Left ventricle myocardium inferior (tissue), 1 donor: ENCODE results near the gene ERVFRD-1. TPM values are rescaled to one million over a fixed set of nuclear protein-coding genes. Genes with fewer than 3 reads are reported as not detected.

Experiments used
- DNase-seq: peaks from one replicate; pipeline ENCODE4 v3.0.0-alpha.2; 2020
- H3K27ac ChIP-seq: fragments of 200-600 bp; replicated peaks from 2 replicates; pipeline ENCODE4 v1.8.0; 2021
- H3K27me3 ChIP-seq: fragments of 200-600 bp; 2 replicates; pipeline ENCODE4 v1.8.0; 2021; ENCODE audit warnings: low read depth
- H3K36me3 ChIP-seq: fragments of 200-600 bp; 2 replicates; pipeline ENCODE4 v1.8.0; 2021
- H3K4me1 ChIP-seq: fragments of 200-600 bp; 2 replicates; pipeline ENCODE4 v1.8.0; 2021
- H3K4me3 ChIP-seq: fragments of 200-600 bp; 2 replicates; pipeline ENCODE4 v1.8.0; 2021; ENCODE audit warnings: mild to moderate bottlenecking, moderate library complexity
- H3K9me3 ChIP-seq: fragments of 200-600 bp; replicated peaks from 2 replicates; pipeline ENCODE4 v1.8.0; 2021
- intact Hi-C: fragments of 100-400 bp; cut with micrococcal nuclease; formaldehyde crosslinking; loops from one replicate; pipeline ENCODE4 v1.11.0; 2022
- total RNA-seq: library from RNA; stranded (reverse); fragmentation: NEBNext Ultra II Directional; extraction: Animal tissue kit (Norgen Biotek cat#: 25700); gene quantifications from one replicate; pipeline ENCODE4 v1.2.1, GENCODE V29; 2021
- TF ChIP-seq, protein P1 (sequence below): fragments of 200-600 bp; IDR thresholded peaks from 2 replicates; pipeline ENCODE4 v1.8.0; 2021; ENCODE audit warnings: antibody characterized with exemption, mild to moderate bottlenecking, borderline replicate concordance
- donor health status: DM: no; HTN: yes; CAD: no; lungs with severe emphysema.

ERVFRD-1 gene
- total RNA-seq, 1 donor from 2014 or later: not detected

DNA sequence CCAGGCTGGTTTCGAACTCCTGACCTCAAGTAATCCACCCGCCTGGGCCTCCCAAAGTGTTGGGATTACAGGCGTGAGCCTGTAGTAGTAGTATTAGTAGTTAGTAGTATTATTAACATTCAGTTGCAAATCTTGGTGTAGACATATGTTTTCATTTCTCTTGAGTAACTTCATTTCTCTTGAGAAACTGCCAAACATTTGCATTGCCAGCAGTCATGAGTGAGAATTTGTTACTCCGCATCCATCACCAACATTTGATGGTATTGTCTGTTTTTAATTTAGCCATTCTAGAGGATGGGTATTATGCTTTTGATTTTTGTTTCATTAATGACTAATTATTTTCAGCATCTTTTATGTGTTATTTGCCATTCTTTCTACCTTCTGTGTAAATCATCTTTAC, 1.5 kb upstream of the ERVFRD-1 start:
- Histone ChIP-seq H3K27ac (no peak overlapping the region), H3K9me3 (no peaks in the 10 kb centered on the region), H3K4me1 (peaks cover 10% of the 10 kb centered on the region), H3K4me3 (no peak overlapping the region), H3K27me3 (no peaks in the 10 kb centered on the region), H3K36me3 (no peaks in the 10 kb centered on the region)
- DNase-seq: no peak
- TF ChIP-seq, protein P1, sequence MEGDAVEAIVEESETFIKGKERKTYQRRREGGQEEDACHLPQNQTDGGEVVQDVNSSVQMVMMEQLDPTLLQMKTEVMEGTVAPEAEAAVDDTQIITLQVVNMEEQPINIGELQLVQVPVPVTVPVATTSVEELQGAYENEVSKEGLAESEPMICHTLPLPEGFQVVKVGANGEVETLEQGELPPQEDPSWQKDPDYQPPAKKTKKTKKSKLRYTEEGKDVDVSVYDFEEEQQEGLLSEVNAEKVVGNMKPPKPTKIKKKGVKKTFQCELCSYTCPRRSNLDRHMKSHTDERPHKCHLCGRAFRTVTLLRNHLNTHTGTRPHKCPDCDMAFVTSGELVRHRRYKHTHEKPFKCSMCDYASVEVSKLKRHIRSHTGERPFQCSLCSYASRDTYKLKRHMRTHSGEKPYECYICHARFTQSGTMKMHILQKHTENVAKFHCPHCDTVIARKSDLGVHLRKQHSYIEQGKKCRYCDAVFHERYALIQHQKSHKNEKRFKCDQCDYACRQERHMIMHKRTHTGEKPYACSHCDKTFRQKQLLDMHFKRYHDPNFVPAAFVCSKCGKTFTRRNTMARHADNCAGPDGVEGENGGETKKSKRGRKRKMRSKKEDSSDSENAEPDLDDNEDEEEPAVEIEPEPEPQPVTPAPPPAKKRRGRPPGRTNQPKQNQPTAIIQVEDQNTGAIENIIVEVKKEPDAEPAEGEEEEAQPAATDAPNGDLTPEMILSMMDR: no peak
- intact Hi-C loops: no loop called here

DNA sequence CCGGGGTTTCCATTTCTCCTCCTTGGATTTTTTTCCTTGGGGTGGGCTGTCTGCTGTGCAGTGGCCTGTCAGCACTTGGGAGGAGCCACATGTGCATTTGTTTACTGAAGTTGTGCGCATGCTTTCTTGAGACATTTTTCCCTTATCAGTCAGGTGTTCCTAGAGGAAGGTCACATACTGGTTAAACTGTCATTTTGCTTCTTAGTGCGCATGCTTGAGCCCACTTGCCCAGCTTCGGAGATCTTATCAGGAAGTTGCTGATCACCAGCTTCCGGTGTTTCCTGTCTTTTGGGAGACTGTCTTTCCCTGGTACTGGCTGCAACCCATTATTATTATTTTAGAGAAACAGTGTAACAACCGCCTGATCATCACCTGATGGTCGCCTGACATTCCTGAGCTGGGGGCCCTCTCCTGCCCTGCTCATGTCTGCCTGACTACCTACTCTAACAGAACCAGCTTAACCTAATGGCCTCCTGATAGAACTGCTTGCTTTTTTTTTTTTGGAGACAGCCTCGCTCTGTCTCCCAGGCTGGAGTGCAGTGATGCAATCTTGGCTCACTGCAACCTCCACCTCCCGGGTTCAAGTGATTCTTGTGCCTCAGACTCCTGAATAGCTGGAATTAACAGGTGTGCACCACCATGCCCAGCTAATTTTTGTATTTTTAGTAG, 378 bp upstream of the ERVFRD-1 start:
- no peaks in the 10 kb centered on the region for H3K27me3 ChIP-seq
- DNase-seq: no peak
- H3K4me3 ChIP-seq: no peak overlapping the region
- no peaks in the 10 kb centered on the region for H3K9me3 ChIP-seq
- H3K4me1 ChIP-seq: peaks cover 10% of the 10 kb centered on the region
- no peak overlapping the region for H3K27ac ChIP-seq
- TF ChIP-seq, protein P1: no peak
- intact Hi-C loops: no loop called here
- no peaks in the 10 kb centered on the region for H3K36me3 ChIP-seq

DNA sequence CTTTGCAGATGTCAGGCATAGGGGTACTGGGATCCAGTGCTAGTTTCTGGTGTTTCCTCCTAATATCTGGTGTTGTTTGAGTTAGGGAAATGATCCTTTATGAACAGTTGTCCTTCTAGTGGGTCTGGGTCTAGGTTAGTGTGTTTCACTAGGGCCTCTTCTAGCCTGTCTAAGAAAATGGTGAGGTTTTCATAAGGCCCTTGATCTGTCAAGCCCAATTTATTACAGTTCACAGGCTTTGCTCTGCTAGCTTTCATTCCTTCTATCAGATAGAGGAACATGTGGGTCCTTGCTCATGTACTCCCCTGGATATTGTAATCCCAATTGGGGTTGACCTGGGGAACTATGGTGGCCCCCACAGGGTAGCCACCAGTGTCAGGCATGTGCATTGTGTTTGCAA, 2.8 kb downstream of the ERVFRD-1 start:
- H3K27ac ChIP-seq: no peak overlapping the region
- DNase-seq: no peak
- peaks cover 22% of the 10 kb centered on the region for H3K4me1 ChIP-seq
- no peak overlapping the region for H3K4me3 ChIP-seq
- H3K9me3 ChIP-seq: no peaks in the 10 kb centered on the region
- H3K36me3 ChIP-seq: no peaks in the 10 kb centered on the region
- TF ChIP-seq, protein P1: no peak
- no peaks in the 10 kb centered on the region for H3K27me3 ChIP-seq
- intact Hi-C loops: no loop called here

DNA sequence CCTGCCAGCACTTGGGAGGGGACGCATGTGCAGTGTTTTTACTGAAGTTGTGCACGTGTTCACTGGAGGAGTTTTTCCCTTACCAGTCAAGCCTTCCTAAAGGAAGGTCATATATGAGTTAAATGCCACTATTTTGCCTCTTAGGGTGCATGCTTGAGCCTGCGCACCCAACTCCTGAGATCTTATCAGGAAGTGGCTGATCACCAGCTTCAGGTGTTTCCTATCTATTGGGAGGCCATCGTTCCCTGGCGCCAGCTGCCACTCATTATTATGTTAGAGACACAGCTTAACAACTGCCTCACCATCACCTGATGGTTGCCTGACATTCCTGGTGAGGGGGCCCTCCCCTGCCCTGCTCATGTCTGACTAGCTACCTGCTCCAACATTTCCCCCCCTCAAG, 8.5 kb downstream of the ERVFRD-1 start:
- TF ChIP-seq, protein P1: no peak
- Histone ChIP-seq H3K9me3 (peaks cover 6% of the 10 kb centered on the region), H3K4me1 (peaks cover 12% of the 10 kb centered on the region), H3K36me3 (no peaks in the 10 kb centered on the region), H3K27me3 (no peaks in the 10 kb centered on the region), H3K4me3 (no peak overlapping the region), H3K27ac (no peak overlapping the region)
- no peak for DNase-seq
- intact Hi-C loops: no loop called here

DNA sequence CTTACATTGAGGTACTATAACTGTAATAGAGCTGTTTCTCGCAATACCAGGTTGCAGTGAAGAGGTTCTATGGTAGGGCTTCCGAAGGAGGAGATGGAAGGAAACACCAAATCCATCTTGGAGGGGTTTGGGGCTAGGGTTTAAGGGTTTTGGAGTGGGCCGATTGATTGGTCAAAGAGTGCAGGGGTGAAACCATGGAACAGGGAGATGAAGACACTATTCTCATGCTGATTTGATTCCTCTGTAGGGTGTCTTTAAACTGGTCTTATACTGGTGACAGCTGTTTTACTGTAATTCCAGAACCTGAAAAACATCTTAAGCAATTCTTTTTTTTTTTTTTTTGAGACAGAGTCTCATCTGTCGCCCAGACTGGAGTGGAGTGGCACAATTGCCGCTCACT, 10.1 kb downstream of the ERVFRD-1 start:
- H3K9me3 ChIP-seq: peaks cover 6% of the 10 kb centered on the region
- TF ChIP-seq, protein P1: no peak

More for the DNA sequence above, 10.1 kb downstream of the ERVFRD-1 start:
- intact Hi-C loops: no loop called here
- peaks cover 9% of the 10 kb centered on the region for H3K4me1 ChIP-seq
- H3K27ac ChIP-seq: no peak overlapping the region
- no peaks in the 10 kb centered on the region for H3K36me3 ChIP-seq
- no peaks in the 10 kb centered on the region for H3K27me3 ChIP-seq
- H3K4me3 ChIP-seq: no peak overlapping the region
- DNase-seq: no peak
